Loucy (cell line): ENCODE measurements around the gene SLCO2A1.

Source experiments
- EZH2phosphoT487 ChIP-seq: fragments of 200-600 bp; IDR thresholded peaks from 2 replicates; pipeline ENCODE4 v1.6.1; 2018; ENCODE audit warnings: antibody characterized with exemption, mild to moderate bottlenecking, moderate library complexity, borderline replicate concordance
- TF ChIP-seq, protein P1 (sequence below): fragments of 200-600 bp; sonication (generic); conservative IDR thresholded peaks from 2 replicates; pipeline ENCODE4 v1.5.1; 2014; ENCODE audit warnings: mild to moderate bottlenecking, antibody characterized with exemption, low read length

- TF ChIP-seq, protein P1, sequence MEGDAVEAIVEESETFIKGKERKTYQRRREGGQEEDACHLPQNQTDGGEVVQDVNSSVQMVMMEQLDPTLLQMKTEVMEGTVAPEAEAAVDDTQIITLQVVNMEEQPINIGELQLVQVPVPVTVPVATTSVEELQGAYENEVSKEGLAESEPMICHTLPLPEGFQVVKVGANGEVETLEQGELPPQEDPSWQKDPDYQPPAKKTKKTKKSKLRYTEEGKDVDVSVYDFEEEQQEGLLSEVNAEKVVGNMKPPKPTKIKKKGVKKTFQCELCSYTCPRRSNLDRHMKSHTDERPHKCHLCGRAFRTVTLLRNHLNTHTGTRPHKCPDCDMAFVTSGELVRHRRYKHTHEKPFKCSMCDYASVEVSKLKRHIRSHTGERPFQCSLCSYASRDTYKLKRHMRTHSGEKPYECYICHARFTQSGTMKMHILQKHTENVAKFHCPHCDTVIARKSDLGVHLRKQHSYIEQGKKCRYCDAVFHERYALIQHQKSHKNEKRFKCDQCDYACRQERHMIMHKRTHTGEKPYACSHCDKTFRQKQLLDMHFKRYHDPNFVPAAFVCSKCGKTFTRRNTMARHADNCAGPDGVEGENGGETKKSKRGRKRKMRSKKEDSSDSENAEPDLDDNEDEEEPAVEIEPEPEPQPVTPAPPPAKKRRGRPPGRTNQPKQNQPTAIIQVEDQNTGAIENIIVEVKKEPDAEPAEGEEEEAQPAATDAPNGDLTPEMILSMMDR = no peak
- TF ChIP-seq EZH2phosphoT487 = no peak
Measured at GRCh38 chr3:133983126-133983525, 46.6 kb downstream of the SLCO2A1 start.
